ENCODE data around the gene ANXA4. TPM values are rescaled to one million over a fixed set of nuclear protein-coding genes. Genes with fewer than 3 reads are reported as not detected.

Gene ANXA4
- polyA plus RNA-seq, 2 of the 4 experiments (the other 2 are of a cell fraction), result 341 to 554 TPM

DNA sequence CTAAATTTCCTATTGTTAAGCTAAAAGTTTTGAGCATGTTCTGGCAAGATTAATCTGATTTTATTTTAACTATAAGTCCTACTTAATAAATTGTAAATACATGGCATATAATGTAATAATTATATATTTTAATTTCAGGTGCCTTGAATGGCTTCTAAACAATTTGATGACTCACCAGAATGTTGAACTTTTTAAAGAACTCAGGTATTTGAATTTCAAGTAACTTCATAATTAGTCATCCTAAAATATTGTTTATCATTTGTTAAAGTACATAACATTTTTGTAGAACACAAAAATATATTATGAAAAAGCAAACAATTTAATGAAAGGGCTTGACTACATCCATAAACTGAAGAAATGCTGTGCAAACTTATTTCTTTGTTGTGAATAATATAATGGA is 102.1 kb downstream of the ANXA4 start:
- DNase-seq (ENCODE audit: low read depth in 1 of 2, low spot score in 1 of 2), result no peak
- Histone ChIP-seq H3K4me3 (no peak overlapping the region), H3K4me1 (peaks cover 7% of the 10 kb centered on the region; the same call in 2 of the 3 replicates), H3K27ac (no peak overlapping the region), H3K4me2 (no peak overlapping the region), H3K9me3 (no peaks in the 10 kb centered on the region)
- TF ChIP-seq HOXB13 (CRISPR knock-in tag; IDR thresholded peaks at IDR 0.05; ENCODE audit: low read depth) (no peak), RNF2 (IDR thresholded peaks at IDR 0.05; ENCODE audit: borderline replicate concordance, low read depth) (no peak), ZSCAN20 (CRISPR knock-in tag; IDR thresholded peaks at IDR 0.05) (no peak), KDM1A (IDR thresholded peaks at IDR 0.05; ENCODE audit: low read depth) (no peak), FOSB (CRISPR knock-in tag; IDR thresholded peaks at IDR 0.05) (no peak), FOSL2 (IDR thresholded peaks at IDR 0.05) (no peak), FOSL2 (CRISPR knock-in tag; IDR thresholded peaks at IDR 0.05) (peak; percentile 75), MAFK (IDR thresholded peaks at IDR 0.05; ENCODE audit: partially characterized antibody) (peak; percentile 55), RARB (CRISPR knock-in tag; IDR thresholded peaks at IDR 0.05) (no peak), HOXA7 (CRISPR knock-in tag; IDR thresholded peaks at IDR 0.05) (no peak)
- TF ChIP-seq, protein P1, sequence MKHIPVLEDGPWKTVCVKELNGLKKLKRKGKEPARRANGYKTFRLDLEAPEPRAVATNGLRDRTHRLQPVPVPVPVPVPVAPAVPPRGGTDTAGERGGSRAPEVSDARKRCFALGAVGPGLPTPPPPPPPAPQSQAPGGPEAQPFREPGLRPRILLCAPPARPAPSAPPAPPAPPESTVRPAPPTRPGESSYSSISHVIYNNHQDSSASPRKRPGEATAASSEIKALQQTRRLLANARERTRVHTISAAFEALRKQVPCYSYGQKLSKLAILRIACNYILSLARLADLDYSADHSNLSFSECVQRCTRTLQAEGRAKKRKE (CRISPR knock-in tag; IDR thresholded peaks at IDR 0.05; ENCODE audit: low read depth), result no peak
- TF ChIP-seq, protein P2, sequence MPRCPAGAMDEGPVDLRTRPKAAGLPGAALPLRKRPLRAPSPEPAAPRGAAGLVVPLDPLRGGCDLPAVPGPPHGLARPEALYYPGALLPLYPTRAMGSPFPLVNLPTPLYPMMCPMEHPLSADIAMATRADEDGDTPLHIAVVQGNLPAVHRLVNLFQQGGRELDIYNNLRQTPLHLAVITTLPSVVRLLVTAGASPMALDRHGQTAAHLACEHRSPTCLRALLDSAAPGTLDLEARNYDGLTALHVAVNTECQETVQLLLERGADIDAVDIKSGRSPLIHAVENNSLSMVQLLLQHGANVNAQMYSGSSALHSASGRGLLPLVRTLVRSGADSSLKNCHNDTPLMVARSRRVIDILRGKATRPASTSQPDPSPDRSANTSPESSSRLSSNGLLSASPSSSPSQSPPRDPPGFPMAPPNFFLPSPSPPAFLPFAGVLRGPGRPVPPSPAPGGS (IDR thresholded peaks at IDR 0.05), result no peak
- TF ChIP-seq, protein P3, sequence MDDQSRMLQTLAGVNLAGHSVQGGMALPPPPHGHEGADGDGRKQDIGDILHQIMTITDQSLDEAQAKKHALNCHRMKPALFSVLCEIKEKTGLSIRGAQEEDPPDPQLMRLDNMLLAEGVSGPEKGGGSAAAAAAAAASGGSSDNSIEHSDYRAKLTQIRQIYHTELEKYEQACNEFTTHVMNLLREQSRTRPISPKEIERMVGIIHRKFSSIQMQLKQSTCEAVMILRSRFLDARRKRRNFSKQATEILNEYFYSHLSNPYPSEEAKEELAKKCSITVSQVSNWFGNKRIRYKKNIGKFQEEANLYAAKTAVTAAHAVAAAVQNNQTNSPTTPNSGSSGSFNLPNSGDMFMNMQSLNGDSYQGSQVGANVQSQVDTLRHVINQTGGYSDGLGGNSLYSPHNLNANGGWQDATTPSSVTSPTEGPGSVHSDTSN (IDR thresholded peaks at IDR 0.05), result no peak
- TF ChIP-seq, protein P4, sequence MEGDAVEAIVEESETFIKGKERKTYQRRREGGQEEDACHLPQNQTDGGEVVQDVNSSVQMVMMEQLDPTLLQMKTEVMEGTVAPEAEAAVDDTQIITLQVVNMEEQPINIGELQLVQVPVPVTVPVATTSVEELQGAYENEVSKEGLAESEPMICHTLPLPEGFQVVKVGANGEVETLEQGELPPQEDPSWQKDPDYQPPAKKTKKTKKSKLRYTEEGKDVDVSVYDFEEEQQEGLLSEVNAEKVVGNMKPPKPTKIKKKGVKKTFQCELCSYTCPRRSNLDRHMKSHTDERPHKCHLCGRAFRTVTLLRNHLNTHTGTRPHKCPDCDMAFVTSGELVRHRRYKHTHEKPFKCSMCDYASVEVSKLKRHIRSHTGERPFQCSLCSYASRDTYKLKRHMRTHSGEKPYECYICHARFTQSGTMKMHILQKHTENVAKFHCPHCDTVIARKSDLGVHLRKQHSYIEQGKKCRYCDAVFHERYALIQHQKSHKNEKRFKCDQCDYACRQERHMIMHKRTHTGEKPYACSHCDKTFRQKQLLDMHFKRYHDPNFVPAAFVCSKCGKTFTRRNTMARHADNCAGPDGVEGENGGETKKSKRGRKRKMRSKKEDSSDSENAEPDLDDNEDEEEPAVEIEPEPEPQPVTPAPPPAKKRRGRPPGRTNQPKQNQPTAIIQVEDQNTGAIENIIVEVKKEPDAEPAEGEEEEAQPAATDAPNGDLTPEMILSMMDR (IDR thresholded peaks at IDR 0.05), result no peak
- ATAC-seq, result no peak
- ChIA-PET POLR2A (no interaction called here), CTCF (interaction anchor here (0.6 to 1.8 kb wide), 2 partner anchors 18 to 119 kb away, joined by 3 to 7 read pairs; no protein-coding TSS in a partner anchor)
- FAIRE-seq, result no peak

- no peak for ATAC-seq
- FAIRE-seq, result peak; percentile 36
- TF ChIP-seq, protein P2 (IDR thresholded peaks at IDR 0.05), result no peak
- peak in 1 of 2 experiments; percentile 79; a peak in 2 of 4 replicates for TF ChIP-seq CEBPB (IDR thresholded peaks at IDR 0.05)
- no peak for TF ChIP-seq HOXA7 (CRISPR knock-in tag; IDR thresholded peaks at IDR 0.05)
- TF ChIP-seq CBX8 (IDR thresholded peaks at IDR 0.05), result no peak
- TF ChIP-seq, protein P3 (IDR thresholded peaks at IDR 0.05), result no peak
- ChIA-PET CTCF (interaction anchor here (1.1 kb wide), 1 partner anchor 27 kb away, joined by 3 read pairs; no protein-coding TSS in a partner anchor), POLR2A (no interaction called here)
- 92% methylated on average over 3 of the region's 3 CpGs for WGBS (ENCODE audit: missing lambda C conversion rate)
- Histone ChIP-seq H3K4me3 (no peak overlapping the region), H3K9me3 (no peaks in the 10 kb centered on the region), H3K27ac (no peak overlapping the region), H3K4me1 (peaks cover 7% of the 10 kb centered on the region; the same call in 2 of the 3 replicates), H3K4me2 (no peak overlapping the region)
- DNase-seq (ENCODE audit: low read depth in 1 of 2, low spot score in 1 of 2), result no peak
These were observed 102.6 kb downstream of the ANXA4 start for GRCh38 chr2:69844560-69844959.

Data from A549 (cell line).